NCI-H748 (cell line): ENCODE measurements around the gene PGAP3.

Source experiments
- DNase-seq: peaks from one replicate; lab custom pipeline; 2025; ENCODE audit not compliant: unreplicated experiment; lab: John Stamatoyannopoulos, UW

The PGAP3 gene

DNA sequence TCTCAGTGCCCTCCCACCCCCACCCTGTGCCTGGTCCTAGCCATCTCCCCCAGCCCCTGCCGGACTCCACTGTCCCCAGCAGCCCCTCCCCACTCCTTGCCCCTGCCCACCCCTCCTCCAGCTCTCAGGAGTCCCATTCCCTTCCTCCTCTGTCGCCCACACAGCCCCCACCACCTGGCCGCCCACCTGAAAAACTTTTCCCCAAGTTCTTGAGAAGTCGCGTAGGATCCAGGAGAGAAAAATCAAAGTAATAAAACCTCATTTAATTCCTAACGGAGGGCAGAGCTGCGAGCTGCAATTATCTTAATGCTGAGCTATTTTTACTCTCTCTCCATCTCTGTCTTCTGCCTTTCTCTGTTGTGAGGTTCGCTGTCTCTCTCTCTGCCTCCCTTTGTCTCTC, 63.5 kb downstream of the PGAP3 start:
- DNase-seq, result no peak

DNA sequence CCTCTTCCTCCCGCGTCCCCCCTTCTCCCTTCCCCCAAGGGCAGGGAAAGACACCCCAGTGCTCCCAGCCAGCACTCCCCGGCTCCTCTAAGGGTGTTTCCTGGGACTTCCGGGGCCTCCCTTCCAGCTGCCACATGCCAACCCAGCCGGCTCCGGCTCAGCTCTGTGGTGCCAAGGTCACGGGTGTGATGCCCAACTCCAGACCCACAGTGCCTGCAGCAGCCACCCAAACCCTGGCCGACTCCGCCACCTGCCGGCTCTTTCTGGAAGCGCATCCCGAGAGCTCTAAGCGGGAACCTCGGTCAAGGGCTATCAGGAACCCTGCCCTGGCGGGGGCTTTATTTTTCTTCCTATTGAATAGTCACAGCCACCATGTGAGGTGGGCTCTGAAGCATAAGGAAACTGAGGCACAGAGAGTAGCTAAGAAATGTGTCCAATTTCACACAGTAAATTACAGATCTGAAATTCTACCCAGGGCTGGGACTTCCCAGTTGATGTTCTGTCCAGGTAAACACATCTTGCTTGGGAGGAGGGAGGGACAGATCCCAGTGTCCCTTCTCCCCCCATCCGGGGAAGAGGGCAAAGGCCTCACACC, 64.4 kb downstream of the PGAP3 start:
- DNase-seq, result peak; percentile 67

DNA sequence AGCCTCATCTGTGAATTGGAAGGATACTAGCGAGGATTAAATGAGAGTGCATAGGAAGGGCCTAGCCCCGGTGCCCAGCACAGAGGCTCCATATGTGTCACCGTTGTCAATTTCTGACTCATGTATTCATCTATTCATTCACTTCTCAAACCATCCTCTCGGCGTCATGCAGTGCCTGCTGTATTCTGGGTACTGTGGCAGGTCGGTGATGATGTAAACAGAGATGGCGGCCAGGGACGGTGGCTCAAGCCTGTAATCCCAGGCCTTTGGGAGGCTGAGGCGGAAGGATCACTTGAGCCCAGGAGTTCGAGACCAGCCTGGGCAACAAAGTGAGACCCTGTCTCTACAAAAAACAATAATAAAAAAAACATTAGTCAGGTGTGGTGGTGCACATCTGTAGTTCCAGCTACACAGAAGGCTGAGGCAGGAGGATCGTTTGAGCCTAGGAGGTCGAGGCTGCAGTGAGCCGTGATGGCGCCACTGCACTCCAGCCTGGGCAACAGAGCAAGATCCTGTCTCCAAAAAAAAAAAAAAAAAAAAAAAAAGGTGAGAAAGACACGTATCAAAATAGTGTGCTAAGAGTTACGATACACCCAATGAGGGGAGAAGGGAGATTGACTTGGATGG, 65.4 kb downstream of the PGAP3 start:
- no peak for DNase-seq

DNA sequence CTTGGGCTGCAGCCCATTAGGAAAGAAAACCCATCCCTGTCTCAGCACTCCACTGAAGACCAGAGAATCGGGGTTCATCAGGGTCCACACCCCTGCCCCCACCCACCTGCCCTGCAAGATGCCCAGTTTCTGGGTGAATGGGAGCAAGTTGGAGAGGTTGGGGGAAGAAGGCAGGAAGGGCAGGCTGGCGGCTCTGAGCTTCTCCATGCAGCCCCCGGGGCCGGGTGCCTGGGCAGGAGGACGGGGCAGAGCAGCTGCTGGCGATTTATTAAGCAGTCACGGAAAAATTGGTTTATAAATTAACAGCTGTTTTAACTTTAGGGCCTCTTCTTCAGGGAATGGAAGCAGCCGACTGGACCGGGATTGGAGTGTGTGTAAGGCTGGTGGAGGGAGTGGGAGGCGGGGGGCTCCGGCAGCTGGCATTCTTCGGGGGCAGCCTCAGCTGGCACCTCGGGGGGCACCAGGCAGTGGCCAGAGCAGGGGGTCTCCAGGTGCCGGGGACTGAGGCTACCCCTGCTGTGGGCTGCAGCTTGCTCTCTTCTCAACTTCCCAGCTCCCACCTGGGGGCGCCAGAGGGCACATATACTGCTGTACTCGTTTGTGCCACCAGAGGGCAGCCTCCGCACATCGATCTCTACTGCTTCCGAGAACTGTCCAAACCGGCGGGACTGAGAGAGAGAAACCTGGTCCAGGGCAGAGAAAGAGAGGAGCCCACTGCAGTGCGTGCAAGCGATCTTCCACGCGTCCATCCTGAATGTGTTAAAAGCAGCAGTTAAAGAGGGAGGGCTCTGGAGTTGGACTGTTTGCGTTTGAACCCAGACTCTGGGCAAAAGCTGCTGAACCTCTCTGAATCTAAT, 66.1 kb downstream of the PGAP3 start:
- peak; percentile 83 for DNase-seq
